C4-2B (cell line): ENCODE data around the gene ERVK3-1.

Experiments
- CTCF ChIP-seq: fragments of 450-650 bp; conservative IDR thresholded peaks from 2 replicates; pipeline ENCODE4 v1.5.1; 2017; ENCODE audit warnings: mild to moderate bottlenecking
- ZFX ChIP-seq: fragments of 450-650 bp; IDR thresholded peaks from 2 replicates; pipeline ENCODE4 v1.6.1; 2017

GRCh38 chr19:58336820-58337219 is 31.6 kb downstream of the ERVK3-1 start:
- TF ChIP-seq CTCF (no peak), ZFX (no peak)
